Rectal smooth muscle tissue (tissue), 1 donor: Measurements from ENCODE around the gene FHL2.

ENCODE experiments used
- H3K27ac ChIP-seq: one replicate; pipeline ENCODE4 v1.7.0; 2013; ENCODE audit warnings: low read depth, low read length, inconsistent platforms
- H3K27me3 ChIP-seq: one replicate; pipeline ENCODE4 v1.7.0; 2013; ENCODE audit warnings: low read length; ENCODE audit not compliant: control insufficient read depth, insufficient read depth
- H3K36me3 ChIP-seq: one replicate; pipeline ENCODE4 v1.7.0; 2013; ENCODE audit warnings: low read length; ENCODE audit not compliant: control insufficient read depth, insufficient read depth
- H3K4me1 ChIP-seq: one replicate; pipeline ENCODE4 v1.7.0; 2013; ENCODE audit warnings: low read length; ENCODE audit not compliant: control insufficient read depth, insufficient read depth
- H3K4me3 ChIP-seq: one replicate; pipeline ENCODE4 v1.7.0; 2013; ENCODE audit warnings: low read length
- H3K9ac ChIP-seq: one replicate; pipeline ENCODE4 v1.7.0; 2013; ENCODE audit warnings: low read length

FHL2 gene

DNA sequence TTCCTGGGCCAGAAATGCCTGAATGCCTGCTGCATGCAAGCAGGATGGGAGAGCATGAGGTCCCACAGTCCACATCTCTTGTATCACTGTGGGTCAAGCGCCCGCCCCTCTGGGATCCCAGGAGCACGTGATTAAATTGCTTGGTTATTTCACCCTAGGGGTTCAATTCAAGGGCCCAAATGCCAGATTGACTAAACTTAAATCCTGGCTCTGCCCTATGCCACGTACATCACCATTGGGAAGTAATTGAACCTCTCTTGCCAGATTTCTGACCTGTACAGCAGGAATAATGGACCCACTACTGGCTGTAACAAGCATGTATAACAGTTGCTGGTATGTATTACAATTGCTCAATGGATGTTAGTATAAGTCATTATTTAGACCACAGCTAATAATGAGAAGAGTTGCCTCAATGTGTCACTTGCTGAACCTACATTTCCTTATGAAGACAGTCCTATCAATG lies 19.9 kb downstream of the FHL2 start:
- Histone ChIP-seq H3K36me3 (no peaks in the 10 kb centered on the region), H3K4me3 (no peak overlapping the region), H3K9ac (no peak overlapping the region), H3K4me1 (no peaks in the 10 kb centered on the region), H3K27me3 (no peaks in the 10 kb centered on the region), H3K27ac (no peak overlapping the region)

DNA sequence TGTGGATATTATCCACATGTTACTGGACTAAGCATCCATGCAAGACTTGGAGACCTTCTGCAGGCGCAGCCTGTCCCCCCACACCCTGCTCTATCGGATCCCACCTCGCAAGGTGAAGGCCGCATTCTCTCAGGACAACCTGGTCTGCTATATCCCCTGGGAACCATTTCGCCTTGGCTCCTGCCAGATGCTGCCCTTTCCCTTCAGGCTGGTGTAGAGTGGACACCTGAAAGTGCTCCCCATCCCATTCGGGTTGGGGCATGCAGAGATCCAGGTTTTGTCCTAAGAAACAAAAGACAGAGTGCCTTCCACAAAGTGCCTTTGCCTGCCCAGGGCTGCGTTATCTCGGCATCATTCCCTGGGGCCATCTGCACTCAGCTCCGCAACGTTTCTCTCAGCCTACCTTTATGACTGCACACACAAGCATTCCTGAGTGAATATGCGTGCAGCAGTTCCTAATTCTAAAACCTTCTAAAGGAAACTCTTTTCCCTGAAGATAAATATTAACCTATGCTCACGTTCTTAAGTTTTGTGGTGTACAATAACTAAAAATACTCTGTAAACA lies 20.5 kb downstream of the FHL2 start:
- Histone ChIP-seq H3K4me1 (peaks cover under 1% of the 10 kb centered on the region), H3K4me3 (no peak overlapping the region)

DNA sequence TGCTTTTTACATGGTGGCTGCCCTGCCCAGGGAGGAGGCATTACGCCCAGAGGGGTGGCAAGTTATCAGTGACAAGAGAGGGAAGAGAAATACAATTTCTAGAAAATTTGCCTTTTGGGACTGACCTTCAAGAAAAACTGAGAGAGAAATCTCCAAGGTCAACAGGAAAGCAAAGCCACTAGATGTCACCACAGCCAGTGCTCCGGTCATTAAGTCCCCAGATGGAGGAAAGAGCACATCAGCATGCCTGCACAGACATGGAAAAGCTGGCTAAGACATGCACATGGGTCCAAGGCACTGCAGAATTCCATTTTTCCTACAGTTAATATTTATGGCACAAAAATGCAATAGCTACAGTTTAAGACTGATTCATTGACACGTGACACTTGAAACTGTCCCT lies 21.0 kb downstream of the FHL2 start:
- H3K36me3 ChIP-seq: no peaks in the 10 kb centered on the region

More for the DNA sequence above, 20.5 kb downstream of the FHL2 start:
- Histone ChIP-seq H3K9ac (no peak overlapping the region), H3K36me3 (no peaks in the 10 kb centered on the region), H3K27ac (no peak overlapping the region), H3K27me3 (no peaks in the 10 kb centered on the region)

DNA sequence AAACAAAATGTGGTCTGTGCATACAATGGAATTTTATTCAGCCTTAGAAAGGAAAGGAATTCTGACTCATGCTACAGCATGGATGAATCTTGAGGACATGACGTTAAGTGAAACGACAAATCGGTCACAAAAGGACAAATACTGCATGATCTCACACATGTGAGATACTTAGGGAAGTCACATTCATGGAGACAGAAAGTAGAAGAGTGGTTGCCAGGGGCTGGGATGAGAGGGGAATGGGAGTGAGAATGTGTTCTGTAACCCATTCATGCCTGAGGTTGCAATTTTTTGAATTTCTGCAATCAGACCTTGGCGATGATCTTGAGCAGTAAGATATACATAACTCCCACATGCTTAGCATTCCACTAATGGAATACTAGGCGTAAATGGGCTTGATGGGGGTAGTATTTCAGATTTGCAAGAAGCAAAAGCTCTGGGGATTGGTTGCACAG lies 22.0 kb downstream of the FHL2 start:
- H3K36me3 ChIP-seq: no peaks in the 10 kb centered on the region
- H3K27ac ChIP-seq: no peak overlapping the region
- peaks cover 4% of the 10 kb centered on the region for H3K4me1 ChIP-seq

More for the DNA sequence above, 21.0 kb downstream of the FHL2 start:
- Histone ChIP-seq H3K4me1 (peaks cover 4% of the 10 kb centered on the region), H3K27me3 (no peaks in the 10 kb centered on the region), H3K27ac (no peak overlapping the region), H3K4me3 (no peak overlapping the region), H3K9ac (no peak overlapping the region)

DNA sequence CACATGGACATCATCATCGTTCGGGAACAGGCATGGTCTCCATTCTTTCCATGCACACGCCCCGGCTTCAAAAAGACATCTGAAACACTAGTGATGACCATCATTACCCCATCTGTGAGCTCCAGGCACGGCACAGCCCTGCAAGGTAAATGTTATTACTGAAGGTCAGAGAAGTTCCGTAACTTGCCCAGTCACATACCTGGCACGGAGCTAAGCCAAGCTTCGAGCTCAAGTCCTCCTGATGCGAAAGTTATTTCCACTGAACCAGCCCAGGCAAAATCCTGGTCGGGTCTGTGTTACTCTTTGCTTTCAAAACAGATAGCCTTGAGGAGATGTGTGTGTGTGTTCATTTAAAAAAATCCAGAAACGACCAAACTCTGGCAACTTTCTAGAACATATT lies 22.8 kb downstream of the FHL2 start:
- H3K4me3 ChIP-seq: no peak overlapping the region
- H3K4me1 ChIP-seq: peaks cover 4% of the 10 kb centered on the region
- no peak overlapping the region for H3K9ac ChIP-seq
- H3K27me3 ChIP-seq: no peaks in the 10 kb centered on the region
- H3K27ac ChIP-seq: no peak overlapping the region
- no peaks in the 10 kb centered on the region for H3K36me3 ChIP-seq

More for the DNA sequence above, 22.0 kb downstream of the FHL2 start:
- no peak overlapping the region for H3K9ac ChIP-seq
- H3K4me3 ChIP-seq: no peak overlapping the region
- no peaks in the 10 kb centered on the region for H3K27me3 ChIP-seq

DNA sequence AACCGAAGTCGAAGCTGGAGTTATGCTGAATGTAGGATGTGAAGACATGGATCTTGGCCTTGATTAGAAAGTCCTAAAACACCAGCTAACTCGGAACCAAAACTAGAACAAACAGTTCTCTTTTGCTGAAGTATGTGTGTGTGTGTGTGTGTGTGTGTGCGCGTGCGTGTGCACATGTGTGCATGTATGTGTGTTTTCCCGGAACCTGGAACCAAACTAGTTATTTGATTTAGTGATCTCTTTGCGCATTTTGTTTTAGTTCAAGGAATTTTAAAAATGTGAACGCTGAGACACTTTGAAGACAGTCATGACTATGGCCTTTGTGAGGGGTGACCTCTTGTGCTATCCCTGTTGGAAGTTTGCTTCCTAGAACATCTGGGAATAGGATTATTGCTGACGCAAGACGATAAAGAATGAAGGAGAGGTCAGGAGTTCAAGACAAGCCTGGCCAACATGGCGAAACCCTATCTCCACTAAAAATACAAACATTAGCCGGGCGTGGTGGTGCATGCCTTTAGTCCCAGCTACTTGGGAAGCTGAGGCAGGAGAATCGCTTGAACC lies 23.8 kb downstream of the FHL2 start:
- peaks cover 4% of the 10 kb centered on the region for H3K4me1 ChIP-seq
- no peaks in the 10 kb centered on the region for H3K36me3 ChIP-seq
- no peak overlapping the region for H3K27ac ChIP-seq
- H3K27me3 ChIP-seq: no peaks in the 10 kb centered on the region
- no peak overlapping the region for H3K9ac ChIP-seq
- no peak overlapping the region for H3K4me3 ChIP-seq

DNA sequence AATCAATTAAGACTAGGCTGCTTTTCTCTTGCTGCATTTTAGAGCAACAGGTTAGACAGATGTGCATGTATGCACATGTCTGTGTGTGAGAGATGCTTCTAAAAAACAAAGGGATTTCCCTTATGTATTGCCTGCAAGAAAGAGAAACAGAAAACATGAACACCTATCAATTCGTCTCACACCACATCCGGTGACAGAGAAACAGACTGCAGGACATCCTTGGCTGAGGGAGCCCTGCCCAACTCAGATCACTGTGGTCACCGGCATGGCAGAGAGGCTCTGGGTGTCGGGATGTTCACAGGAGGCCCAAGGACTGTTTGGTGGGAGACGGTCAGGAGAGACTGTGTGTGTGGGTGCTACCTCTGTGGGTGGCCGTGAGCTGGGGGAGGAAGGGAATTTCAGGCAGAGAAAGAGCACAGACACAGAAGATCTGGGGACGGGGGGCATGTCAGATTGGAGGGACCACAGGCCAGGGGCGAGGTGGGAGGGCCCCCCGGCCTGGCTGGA lies 24.9 kb downstream of the FHL2 start:
- H3K9ac ChIP-seq: peak overlapping the region; percentile 6
- no peak overlapping the region for H3K4me3 ChIP-seq
- H3K27me3 ChIP-seq: no peaks in the 10 kb centered on the region
- no peak overlapping the region for H3K27ac ChIP-seq
- peaks cover 4% of the 10 kb centered on the region for H3K4me1 ChIP-seq
- H3K36me3 ChIP-seq: no peaks in the 10 kb centered on the region

DNA sequence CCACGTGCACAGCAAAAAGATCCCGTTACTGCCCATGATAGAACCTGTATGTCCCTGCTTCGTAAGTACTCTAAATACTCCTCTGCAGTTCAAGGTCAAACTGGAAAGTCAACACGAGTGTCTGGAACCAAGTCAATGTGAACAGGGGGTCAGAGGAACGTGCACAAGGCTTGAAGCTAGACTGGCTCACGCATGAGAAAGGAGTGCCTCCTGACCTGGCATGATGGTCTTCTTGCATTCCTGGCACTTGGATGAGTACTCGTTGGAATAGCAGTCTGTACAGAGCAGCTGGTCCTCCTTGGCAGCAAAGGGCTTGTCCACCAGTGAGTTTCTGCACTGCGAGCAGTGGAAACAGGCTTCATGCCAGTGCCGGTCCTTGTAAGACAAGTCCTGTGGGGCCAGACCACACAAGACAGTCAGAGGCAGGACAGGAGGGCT lies 25.5 kb downstream of the FHL2 start:
- Histone ChIP-seq H3K4me1 (peaks cover 4% of the 10 kb centered on the region), H3K27ac (peak overlapping the region; percentile 23), H3K4me3 (no peak overlapping the region), H3K27me3 (no peaks in the 10 kb centered on the region), H3K9ac (no peak overlapping the region), H3K36me3 (no peaks in the 10 kb centered on the region)

DNA sequence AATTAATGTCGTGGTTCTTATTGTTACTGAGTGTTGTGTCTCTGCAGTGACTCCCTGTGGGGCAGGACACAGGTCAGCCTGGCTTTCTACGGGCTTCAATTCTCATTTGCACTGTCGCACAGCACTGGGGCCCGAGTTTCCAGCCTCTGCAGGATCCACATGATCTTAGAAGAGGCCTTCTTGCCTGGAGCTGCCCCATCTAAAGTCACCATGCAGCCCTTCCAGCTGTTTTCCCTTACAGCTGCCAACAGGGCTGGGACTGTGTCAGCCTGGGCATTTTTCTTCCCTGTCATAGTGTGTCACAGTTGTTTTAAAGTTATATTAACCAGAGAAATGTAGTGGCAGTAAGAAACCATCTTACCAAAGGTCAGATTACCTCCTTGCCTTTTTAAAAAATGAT lies 27.0 kb downstream of the FHL2 start:
- no peak overlapping the region for H3K4me3 ChIP-seq
- H3K36me3 ChIP-seq: peaks cover 6% of the 10 kb centered on the region
- H3K27ac ChIP-seq: no peak overlapping the region

DNA sequence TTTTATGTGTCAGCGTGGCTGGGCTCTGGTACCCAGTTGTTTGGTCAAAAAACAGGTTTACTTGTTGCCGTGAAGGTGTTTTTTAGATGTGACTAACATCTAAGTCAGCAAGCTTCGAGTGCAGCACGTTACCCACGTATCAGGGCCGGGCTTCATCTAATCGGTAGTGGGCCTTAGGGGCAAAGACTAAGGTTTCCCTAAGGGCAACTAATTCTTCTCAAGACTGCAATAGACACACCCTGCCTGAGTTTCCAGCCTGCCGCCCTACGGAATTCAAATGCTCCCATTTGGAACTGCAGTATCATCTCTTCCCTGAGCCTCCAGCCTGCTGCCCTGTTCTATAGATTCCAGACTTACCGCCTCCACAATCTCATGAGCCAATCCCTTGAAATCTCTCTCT lies 27.7 kb downstream of the FHL2 start:
- H3K27ac ChIP-seq: no peak overlapping the region
- no peak overlapping the region for H3K9ac ChIP-seq
- peaks cover 7% of the 10 kb centered on the region for H3K36me3 ChIP-seq
- no peak overlapping the region for H3K4me3 ChIP-seq
- peaks cover 4% of the 10 kb centered on the region for H3K4me1 ChIP-seq
- H3K27me3 ChIP-seq: no peaks in the 10 kb centered on the region

More for the DNA sequence above, 27.0 kb downstream of the FHL2 start:
- Histone ChIP-seq H3K4me1 (peaks cover 4% of the 10 kb centered on the region), H3K27me3 (no peaks in the 10 kb centered on the region), H3K9ac (no peak overlapping the region)

DNA sequence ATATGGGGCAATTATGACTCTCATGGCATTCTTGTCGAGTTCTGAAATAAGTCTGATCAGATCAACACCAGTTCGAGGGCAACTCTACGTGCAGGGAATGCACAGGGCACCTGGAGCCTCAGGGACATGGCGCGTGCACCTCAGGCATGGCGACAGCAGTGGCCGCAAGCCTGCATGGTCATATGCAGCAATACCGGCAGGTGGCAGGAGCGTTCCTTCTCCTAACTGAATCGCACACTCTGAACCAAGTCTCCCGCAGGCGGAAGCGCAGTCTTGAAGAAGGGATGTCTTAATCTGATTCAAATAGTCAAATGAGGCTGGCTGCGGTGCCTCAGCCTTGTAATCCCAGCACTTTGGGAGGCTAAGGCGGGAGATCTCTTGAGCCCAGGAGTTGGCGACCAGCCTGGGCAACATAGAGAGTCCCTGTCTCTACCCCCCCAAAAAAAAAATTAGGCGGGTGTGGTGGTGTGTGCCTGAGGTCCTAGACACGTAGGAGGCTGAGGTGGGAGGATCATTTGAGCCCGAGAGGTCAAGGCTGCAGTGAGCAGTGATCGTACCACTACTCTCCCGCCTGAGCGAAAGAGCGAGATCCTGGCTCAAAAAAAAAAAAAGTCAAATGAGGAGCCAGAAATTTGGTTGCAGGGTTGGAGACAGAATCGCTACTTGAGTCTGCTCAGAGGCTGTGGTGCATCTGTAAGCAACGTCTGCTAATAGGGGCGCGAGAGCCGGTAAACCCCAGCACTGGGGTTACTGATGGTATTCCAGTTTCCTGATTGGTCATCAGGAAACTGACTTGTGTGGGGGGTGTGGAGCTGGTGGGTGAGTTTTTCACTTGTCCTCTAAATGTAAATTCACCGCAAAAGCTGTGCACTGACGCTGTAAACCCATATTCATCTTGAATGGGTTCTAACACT lies 28.8 kb downstream of the FHL2 start:
- no peak overlapping the region for H3K4me3 ChIP-seq
- H3K27me3 ChIP-seq: no peaks in the 10 kb centered on the region
- H3K27ac ChIP-seq: no peak overlapping the region
- no peak overlapping the region for H3K9ac ChIP-seq
- peaks cover 9% of the 10 kb centered on the region for H3K36me3 ChIP-seq
- H3K4me1 ChIP-seq: peaks cover 4% of the 10 kb centered on the region

DNA sequence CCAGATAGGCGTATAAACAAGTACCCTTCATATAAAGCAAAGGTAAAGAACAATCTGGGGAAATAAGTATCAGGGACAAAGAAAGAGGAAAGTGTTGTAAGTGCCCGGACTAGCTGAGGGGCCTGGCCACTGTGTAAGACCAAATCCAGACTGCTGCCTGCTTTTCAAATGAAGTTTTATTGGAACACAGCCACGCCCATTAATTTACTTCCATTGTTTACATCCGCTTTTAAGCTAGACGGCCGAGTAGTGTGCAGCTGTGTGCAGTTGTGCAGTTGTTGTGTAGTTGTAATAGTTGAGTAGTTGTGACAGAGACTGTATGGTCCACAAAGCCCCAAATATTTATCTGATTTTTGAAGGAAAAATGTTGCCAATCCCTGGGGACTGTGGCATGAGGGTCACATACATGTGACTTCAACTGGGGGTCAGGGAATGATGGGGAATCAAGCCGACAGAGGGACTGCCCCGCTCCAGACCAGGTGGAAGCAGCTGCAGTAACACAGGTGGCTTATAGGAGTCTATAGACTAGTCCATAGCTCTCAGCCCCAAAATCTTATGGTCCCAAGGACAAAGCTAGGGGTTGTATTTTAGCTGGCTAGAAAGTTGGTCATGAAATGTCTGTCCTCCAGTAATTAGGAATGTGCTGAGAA lies 30.0 kb downstream of the FHL2 start:
- H3K27me3 ChIP-seq: no peaks in the 10 kb centered on the region
- no peak overlapping the region for H3K9ac ChIP-seq
- no peak overlapping the region for H3K27ac ChIP-seq
- no peak overlapping the region for H3K4me3 ChIP-seq
- peaks cover 12% of the 10 kb centered on the region for H3K36me3 ChIP-seq
- peaks cover 4% of the 10 kb centered on the region for H3K4me1 ChIP-seq
